CMK (cell line): ENCODE results near the gene CYB5D1.

Experiments
- DNase-seq: peaks from one replicate; pipeline ENCODE4 v3.0.0-alpha.2; 2010; ENCODE audit warnings: low read depth

Gene CYB5D1

GRCh38 chr17:7886227-7887037 lies 28.6 kb downstream of the CYB5D1 start:
- no peak for DNase-seq

GRCh38 chr17:7887038-7887481 lies 29.3 kb downstream of the CYB5D1 start:
- DNase-seq: no peak

- peak; percentile 68 for DNase-seq
Measured at GRCh38 chr17:7887482-7888183, 29.8 kb downstream of the CYB5D1 start.

- no peak for DNase-seq
Measured at GRCh38 chr17:7888184-7888920, 30.5 kb downstream of the CYB5D1 start, which contains the start of gene CHD3. CHD3 (plus strand) TSS chr17:7888789; CDS start chr17:7889001, 212 bp downstream.

GRCh38 chr17:7889166-7889955 lies 31.6 kb downstream of the CYB5D1 start:
- no peak for DNase-seq

GRCh38 chr17:7893187-7893880 lies 35.5 kb downstream of the CYB5D1 start:
- no peak for DNase-seq

GRCh38 chr17:7894226-7894625 lies 36.4 kb downstream of the CYB5D1 start:
- no peak for DNase-seq

GRCh38 chr17:7894866-7895265 lies 37.1 kb downstream of the CYB5D1 start:
- no peak for DNase-seq

GRCh38 chr17:7897090-7897489 lies 39.3 kb downstream of the CYB5D1 start:
- no peak for DNase-seq

- DNase-seq: no peak
Measured at GRCh38 chr17:7897773-7898172, 40.0 kb downstream of the CYB5D1 start.

- no peak for DNase-seq
Measured at GRCh38 chr17:7903154-7904103, 45.6 kb downstream of the CYB5D1 start.

- DNase-seq: no peak
Measured at GRCh38 chr17:7909089-7909488, 51.3 kb downstream of the CYB5D1 start.

- DNase-seq: no peak
Measured at GRCh38 chr17:7910281-7910680, 52.5 kb downstream of the CYB5D1 start.

- DNase-seq: no peak
Measured at GRCh38 chr17:7910711-7911110, 52.9 kb downstream of the CYB5D1 start.

GRCh38 chr17:7911116-7911515 lies 53.3 kb downstream of the CYB5D1 start:
- DNase-seq: no peak
